IMR-90 (cell line): Measurements from ENCODE around the gene OSBP2. TPM values are rescaled to one million over a fixed set of nuclear protein-coding genes. Genes with fewer than 3 reads are reported as not detected.
A peak's percentile ranks its signal among the peaks of the same experiment; 100 is the strongest.

ENCODE experiments used
- ATAC-seq: fragments of 200-7000 bp; cut with Tn5 transposase; 2 replicates; pipeline ENCODE4 v1.9.1; 2020; ENCODE audit warnings: low read depth, mild to moderate bottlenecking, moderate library complexity
- BruUV-seq: library from RNA; stranded (reverse); fragments of 400-500 nt; replicated peaks from 2 replicates; lab custom pipeline; 2021; lab: Mats Ljungman, UMichigan
- CTCF ChIA-PET: fragments of 300-600 bp; formaldehyde crosslinking; extraction: SDS; loops from one replicate; lab custom pipeline; 2021; ENCODE audit warnings: antibody characterized with exemption; lab: Yijun Ruan, JAX
- POLR2A ChIA-PET: fragments of 300-600 bp; sonication (Branson Sonifier 250); formaldehyde crosslinking; loops from one replicate; lab custom pipeline; 2022; ENCODE audit warnings: antibody characterized with exemption; ENCODE audit not compliant: unreplicated experiment; lab: Charles Lee
- DNase-seq: peaks from one replicate; pipeline ENCODE4 v3.0.0; 2013
- H2AFZ ChIP-seq: replicated peaks from 2 replicates; pipeline ENCODE3; 2013; ENCODE audit warnings: low read length, mild to moderate bottlenecking; ENCODE audit not compliant: poor library complexity
- H2AK5ac ChIP-seq: 2 replicates; pipeline ENCODE4 v1.6.1; 2013; ENCODE audit warnings: low read depth, low read length, inconsistent platforms
- H2AK9ac ChIP-seq: replicated peaks from 2 replicates; pipeline ENCODE3; 2013; ENCODE audit warnings: mild to moderate bottlenecking, low read depth, low read length, moderate library complexity; ENCODE audit not compliant: poor library complexity
- H2BK120ac ChIP-seq: 2 replicates; pipeline ENCODE4 v1.6.1; 2013; ENCODE audit warnings: low read depth, low read length, inconsistent platforms
- H2BK15ac ChIP-seq: 3 replicates; pipeline ENCODE4 v1.6.1; 2013; ENCODE audit warnings: low read depth, low read length, inconsistent platforms
- H2BK20ac ChIP-seq: 2 replicates; pipeline ENCODE4 v1.6.1; 2013; ENCODE audit warnings: low read depth, mild to moderate bottlenecking, inconsistent platforms, low read length, moderate library complexity
- H2BK5ac ChIP-seq: 2 replicates; pipeline ENCODE4 v1.6.1; 2013; ENCODE audit warnings: mild to moderate bottlenecking, low read depth, low read length, inconsistent platforms; ENCODE audit not compliant: poor library complexity, severe bottlenecking
- H3K14ac ChIP-seq: replicated peaks from 2 replicates; pipeline ENCODE4 v1.6.1; 2013; ENCODE audit warnings: low read depth, low read length, inconsistent platforms
- H3K18ac ChIP-seq: 2 replicates; pipeline ENCODE4 v1.6.1; 2013; ENCODE audit warnings: low read depth, low read length, control low read depth
- H3K23ac ChIP-seq: 2 replicates; pipeline ENCODE4 v1.6.1; 2013; ENCODE audit warnings: low read depth, low read length, inconsistent platforms
- H3K27ac ChIP-seq: 2 replicates; pipeline ENCODE4 v1.5.1; 2013; ENCODE audit warnings: mild to moderate bottlenecking, control low read depth, low read length; ENCODE audit not compliant: insufficient read depth
- H3K27me3 ChIP-seq: 2 replicates; pipeline ENCODE4 v1.6.1; 2013; ENCODE audit warnings: low read length; ENCODE audit not compliant: control insufficient read depth, insufficient read depth
- H3K36me3 ChIP-seq: 2 replicates; pipeline ENCODE4 v1.6.1; 2013; ENCODE audit warnings: low read length, mixed read lengths; ENCODE audit not compliant: control insufficient read depth, insufficient read depth
- H3K4ac ChIP-seq: 2 replicates; pipeline ENCODE4 v1.6.1; 2013; ENCODE audit warnings: low read depth, low read length, inconsistent platforms
- H3K4me1 ChIP-seq: 2 replicates; pipeline ENCODE4 v1.6.1; 2013; ENCODE audit warnings: low read length, mixed read lengths; ENCODE audit not compliant: control insufficient read depth, insufficient read depth
- H3K4me2 ChIP-seq: 2 replicates; pipeline ENCODE4 v1.6.1; 2013; ENCODE audit warnings: low read depth, mild to moderate bottlenecking, control low read depth, low read length, moderate library complexity
- H3K4me3 ChIP-seq: 2 replicates; pipeline ENCODE4 v1.5.1; 2013; ENCODE audit warnings: low read depth, mild to moderate bottlenecking, control low read depth, low read length, moderate library complexity; ENCODE audit not compliant: insufficient read depth
- H3K56ac ChIP-seq: 2 replicates; pipeline ENCODE4 v1.6.1; 2013; ENCODE audit warnings: low read length, inconsistent platforms; ENCODE audit not compliant: insufficient read depth; ENCODE audit errors: extremely low read depth
- H3K79me1 ChIP-seq, 2 experiments: 2 replicates each; pipeline ENCODE4 v1.6.1; 2013; ENCODE audit warnings: low read length in 2 of 2, inconsistent platforms in 1 of 2, low read depth in 1 of 2
- H3K9ac ChIP-seq: 2 replicates; pipeline ENCODE4 v1.6.1; 2013; ENCODE audit warnings: low read depth, low read length, control low read depth
- H3K9me1 ChIP-seq: 2 replicates; pipeline ENCODE4 v1.6.1; 2013; ENCODE audit warnings: low read length, inconsistent platforms; ENCODE audit not compliant: insufficient read depth
- H3K9me3 ChIP-seq: 2 replicates; pipeline ENCODE4 v1.6.1; 2013; ENCODE audit warnings: low read length; ENCODE audit not compliant: control insufficient read depth, insufficient read depth
- H4K20me1 ChIP-seq: 2 replicates; pipeline ENCODE4 v1.6.1; 2013; ENCODE audit warnings: low read length, inconsistent platforms; ENCODE audit not compliant: insufficient read depth
- H4K5ac ChIP-seq: 2 replicates; pipeline ENCODE4 v1.6.1; 2013; ENCODE audit warnings: mild to moderate bottlenecking, low read depth, low read length, control low read depth
- H4K8ac ChIP-seq, 2 experiments: 2 replicates each; pipeline ENCODE4 v1.6.1; 2013; ENCODE audit warnings: low read depth in 2 of 2, low read length in 2 of 2, control low read depth in 1 of 2, inconsistent platforms in 1 of 2
- H4K91ac ChIP-seq: 2 replicates; pipeline ENCODE4 v1.6.1; 2013; ENCODE audit warnings: low read depth, low read length, inconsistent platforms; ENCODE audit not compliant: insufficient read depth
- BHLHE40 ChIP-seq: fragments of 150-350 bp; IDR thresholded peaks from 2 replicates; pipeline ENCODE4 v1.6.1; 2016; ENCODE audit warnings: mild to moderate bottlenecking, low read depth, low read length
- CHD1 ChIP-seq: IDR thresholded peaks from 2 replicates; pipeline ENCODE4 v1.6.1; 2012; ENCODE audit warnings: low read depth, low read length, improper control_type of control experiment
- FOS ChIP-seq: fragments of 150-350 bp; IDR thresholded peaks from 2 replicates; pipeline ENCODE4 v1.6.1; 2016; ENCODE audit warnings: low read depth, low read length
- NFE2L2 ChIP-seq: fragments of 150-350 bp; IDR thresholded peaks from 2 replicates; pipeline ENCODE4 v1.6.1; 2016; ENCODE audit warnings: low read depth, mild to moderate bottlenecking, low read length
- RAD21 ChIP-seq: IDR thresholded peaks from 2 replicates; pipeline ENCODE4 v1.6.1; 2012; ENCODE audit warnings: low read length, improper control_type of control experiment
- RCOR1 ChIP-seq: IDR thresholded peaks from 2 replicates; pipeline ENCODE4 v1.6.1; 2012; ENCODE audit warnings: mild to moderate bottlenecking, low read length, improper control_type of control experiment; ENCODE audit not compliant: insufficient replicate concordance
- WGBS, 2 experiments: methylation state at CpG; one replicate each; pipeline versions ENCODE4 v1.1.5 to v1.1.7; 2013; ENCODE audit warnings: missing lambda C conversion rate in 2 of 2; ENCODE audit not compliant: insufficient read length in 1 of 2; ENCODE audit errors: extremely low coverage in 2 of 2; 5-methylcytosine and 5-hydroxymethylcytosine counted together
- dilution Hi-C: fragments of 300-500 bp; cut with HindIII; formaldehyde crosslinking; loops from one replicate; pipeline ENCODE4 v1.14.3; 2018; ENCODE audit warnings: low sequenced_read_pairs; ENCODE audit not compliant: unreplicated experiment
- in situ Hi-C: fragments of 300-500 bp; cut with MboI; formaldehyde crosslinking; loops from 3 replicates; pipeline ENCODE4 v1.14.3; 2019; ENCODE audit warnings: low sequenced_read_pairs, inconsistent platforms, mixed read lengths
- intact Hi-C: fragments of 100-400 bp; cut with micrococcal nuclease; formaldehyde crosslinking; loops from 2 replicates; pipeline ENCODE4 v1.10.0; 2022
- polyA plus RNA-seq, 3 experiments: library from polyadenylated mRNA; depleted of rRNA; stranded (reverse); fragments of >200 nt; gene quantifications; 2 replicates each; pipeline ENCODE4 v1.2.3, GENCODE V29; 2012; ENCODE audit warnings: low replicate concordance in 1 of 3
- total RNA-seq: library from RNA; depleted of rRNA; stranded (reverse); fragments of >200 nt; gene quantifications from 2 replicates; pipeline ENCODE4 v1.2.3, GENCODE V29; 2012
- TF ChIP-seq, protein P1 (sequence below): fragments of 150-350 bp; IDR thresholded peaks from 2 replicates; pipeline ENCODE4 v1.6.1; 2017; ENCODE audit warnings: mild to moderate bottlenecking, antibody characterized with exemption, low read length, low read depth
- TF ChIP-seq, protein P2 (sequence below): conservative IDR thresholded peaks from 2 replicates; pipeline ENCODE4 v1.5.1; 2012; ENCODE audit warnings: mild to moderate bottlenecking, low read depth, low read length, improper control_type of control experiment
- TF ChIP-seq, protein P3 (sequence below): fragments of 150-350 bp; IDR thresholded peaks from 2 replicates; pipeline ENCODE4 v1.6.1; 2016; ENCODE audit warnings: low read depth, mild to moderate bottlenecking, low read length, moderate library complexity, borderline replicate concordance

The OSBP2 gene
- total and polyA plus RNA-seq, 2 of the 4 experiments (the other 2 are of a cell fraction): 1.8 to 2.2 TPM

DNA sequence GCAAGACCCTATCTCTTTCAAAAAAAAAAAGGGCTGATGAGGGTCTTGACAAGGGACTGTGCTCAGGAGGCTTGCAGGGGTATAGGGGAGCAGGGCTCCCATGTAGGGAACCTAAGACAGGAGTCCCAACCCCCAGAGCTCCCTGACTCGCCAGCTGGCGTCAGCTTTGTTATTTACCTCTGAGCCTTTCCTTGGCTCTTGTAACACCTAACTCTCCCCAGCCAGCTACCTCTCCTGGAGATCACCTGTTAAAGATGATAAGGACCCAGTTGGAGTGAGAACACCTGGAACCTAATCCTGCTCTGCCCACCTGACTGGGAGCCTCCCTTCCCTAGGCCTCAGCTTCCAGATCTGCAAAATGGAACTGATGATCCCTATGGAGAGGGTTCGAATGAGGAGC lies 45.8 kb upstream of the OSBP2 start:
- H3K18ac ChIP-seq: no peak overlapping the region
- peak overlapping the region; percentile 63 to 75; a peak in 3 of 4 replicates for H4K8ac ChIP-seq
- peaks cover 9% of the 10 kb centered on the region for H3K4me1 ChIP-seq
- peak overlapping the region; percentile 88 for H2AFZ ChIP-seq
- intact Hi-C loops (no loop called here), in situ Hi-C loops (no loop called here), dilution Hi-C loops (no loop called here)
- H3K27ac ChIP-seq: no peak overlapping the region; the same call in 1 of the 2 replicates
- H3K9ac ChIP-seq: no peak overlapping the region
- peak overlapping the region; percentile 30; the same call in 1 of the 2 replicates for H2BK120ac ChIP-seq
- H3K14ac ChIP-seq: peak overlapping the region; percentile 43; the same call in 1 of the 2 replicates
- ChIA-PET CTCF (no interaction called here), POLR2A (no interaction called here)
- DNase-seq (no peak), ATAC-seq (no peak)
- no TSS peak for BruUV-seq
- H3K9me3 ChIP-seq: no peaks in the 10 kb centered on the region
- no peak overlapping the region for H3K23ac ChIP-seq
- H3K4me3 ChIP-seq: no peak overlapping the region
- TF ChIP-seq FOS (no peak), RAD21 (no peak), CHD1 (no peak), BHLHE40 (no peak), NFE2L2 (no peak), RCOR1 (no peak)
- TF ChIP-seq, protein P1, sequence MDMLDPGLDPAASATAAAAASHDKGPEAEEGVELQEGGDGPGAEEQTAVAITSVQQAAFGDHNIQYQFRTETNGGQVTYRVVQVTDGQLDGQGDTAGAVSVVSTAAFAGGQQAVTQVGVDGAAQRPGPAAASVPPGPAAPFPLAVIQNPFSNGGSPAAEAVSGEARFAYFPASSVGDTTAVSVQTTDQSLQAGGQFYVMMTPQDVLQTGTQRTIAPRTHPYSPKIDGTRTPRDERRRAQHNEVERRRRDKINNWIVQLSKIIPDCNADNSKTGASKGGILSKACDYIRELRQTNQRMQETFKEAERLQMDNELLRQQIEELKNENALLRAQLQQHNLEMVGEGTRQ: no peak
- TF ChIP-seq, protein P2, sequence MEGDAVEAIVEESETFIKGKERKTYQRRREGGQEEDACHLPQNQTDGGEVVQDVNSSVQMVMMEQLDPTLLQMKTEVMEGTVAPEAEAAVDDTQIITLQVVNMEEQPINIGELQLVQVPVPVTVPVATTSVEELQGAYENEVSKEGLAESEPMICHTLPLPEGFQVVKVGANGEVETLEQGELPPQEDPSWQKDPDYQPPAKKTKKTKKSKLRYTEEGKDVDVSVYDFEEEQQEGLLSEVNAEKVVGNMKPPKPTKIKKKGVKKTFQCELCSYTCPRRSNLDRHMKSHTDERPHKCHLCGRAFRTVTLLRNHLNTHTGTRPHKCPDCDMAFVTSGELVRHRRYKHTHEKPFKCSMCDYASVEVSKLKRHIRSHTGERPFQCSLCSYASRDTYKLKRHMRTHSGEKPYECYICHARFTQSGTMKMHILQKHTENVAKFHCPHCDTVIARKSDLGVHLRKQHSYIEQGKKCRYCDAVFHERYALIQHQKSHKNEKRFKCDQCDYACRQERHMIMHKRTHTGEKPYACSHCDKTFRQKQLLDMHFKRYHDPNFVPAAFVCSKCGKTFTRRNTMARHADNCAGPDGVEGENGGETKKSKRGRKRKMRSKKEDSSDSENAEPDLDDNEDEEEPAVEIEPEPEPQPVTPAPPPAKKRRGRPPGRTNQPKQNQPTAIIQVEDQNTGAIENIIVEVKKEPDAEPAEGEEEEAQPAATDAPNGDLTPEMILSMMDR: no peak
- TF ChIP-seq, protein P3, sequence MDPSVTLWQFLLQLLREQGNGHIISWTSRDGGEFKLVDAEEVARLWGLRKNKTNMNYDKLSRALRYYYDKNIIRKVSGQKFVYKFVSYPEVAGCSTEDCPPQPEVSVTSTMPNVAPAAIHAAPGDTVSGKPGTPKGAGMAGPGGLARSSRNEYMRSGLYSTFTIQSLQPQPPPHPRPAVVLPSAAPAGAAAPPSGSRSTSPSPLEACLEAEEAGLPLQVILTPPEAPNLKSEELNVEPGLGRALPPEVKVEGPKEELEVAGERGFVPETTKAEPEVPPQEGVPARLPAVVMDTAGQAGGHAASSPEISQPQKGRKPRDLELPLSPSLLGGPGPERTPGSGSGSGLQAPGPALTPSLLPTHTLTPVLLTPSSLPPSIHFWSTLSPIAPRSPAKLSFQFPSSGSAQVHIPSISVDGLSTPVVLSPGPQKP: no peak
- 0 out of 2 replicates have a peak overlapping the region, but pooled peaks have one; percentile 43 for H2BK20ac ChIP-seq
- no peaks in the 10 kb centered on the region for H3K36me3 ChIP-seq
- no peaks in the 10 kb centered on the region for H3K27me3 ChIP-seq
- H2AK5ac ChIP-seq: peak overlapping the region; percentile 73
- H3K4me2 ChIP-seq: no peak overlapping the region
- H3K56ac ChIP-seq: no peak overlapping the region
- H4K91ac ChIP-seq: peak overlapping the region; percentile 60; the same call in 1 of the 2 replicates
- H3K4ac ChIP-seq: peak overlapping the region; percentile 61
- peak overlapping the region; percentile 57 for H2AK9ac ChIP-seq
- peak overlapping the region; percentile 40 for H2BK5ac ChIP-seq
- H4K20me1 ChIP-seq: peaks cover 3% of the 10 kb centered on the region
- no peak overlapping the region; the same call in 1 of the 2 replicates for H4K5ac ChIP-seq
- no CpG with 5 or more reads among the region's 3 CpGs for WGBS, 2 experiments
- peaks cover 7 to 29% of the 10 kb centered on the region in 2 experiments; a peak in 3 of 4 replicates for H3K79me1 ChIP-seq
- H3K9me1 ChIP-seq: peaks cover 15% of the 10 kb centered on the region
- H2BK15ac ChIP-seq: peak overlapping the region; percentile 66; the same call in 1 of the 3 replicates
